Liver (tissue), 9 donors: ENCODE results near the gene DSTYK. TPM values are rescaled to one million over a fixed set of nuclear protein-coding genes. Genes with fewer than 3 reads are reported as not detected.
"Not testable (repeated sequence)": the region's sequence is repeated elsewhere in the genome, so short reads cannot be mapped to it uniquely, and the experiment has no call there.

Experiments used
- DNase-seq: peaks from one replicate; pipeline ENCODE4 v3.0.0-alpha.2; 2017; ENCODE audit warnings: low spot score
- H3K27ac ChIP-seq, 2 donors: one replicate each; pipeline ENCODE4 v1.7.0; 2013; ENCODE audit warnings: inconsistent platforms in 2 of 2, low read length in 2 of 2, control low read depth in 1 of 2, low read depth in 1 of 2, mild to moderate bottlenecking in 1 of 2
- H3K27me3 ChIP-seq, 4 donors: one replicate each; pipeline versions ENCODE4 v1.6.1 to v1.7.0; 2013; ENCODE audit warnings: low read length in 3 of 4, inconsistent platforms in 1 of 4, mild to moderate bottlenecking in 1 of 4, moderate library complexity in 1 of 4; ENCODE audit not compliant: control insufficient read depth in 4 of 4, insufficient read depth in 4 of 4
- H3K36me3 ChIP-seq, 4 donors: one replicate each; pipeline versions ENCODE4 v1.6.1 to v1.7.0; 2013; ENCODE audit warnings: low read length in 3 of 4, mild to moderate bottlenecking in 3 of 4, low read depth in 1 of 4, moderate library complexity in 1 of 4; ENCODE audit not compliant: control insufficient read depth in 4 of 4, insufficient read depth in 3 of 4
- H3K4me1 ChIP-seq, 4 donors: one replicate each; pipeline versions ENCODE4 v1.6.1 to v1.7.0; 2013; ENCODE audit warnings: low read length in 3 of 4, mild to moderate bottlenecking in 3 of 4, moderate library complexity in 1 of 4; ENCODE audit not compliant: control insufficient read depth in 4 of 4, insufficient read depth in 4 of 4
- H3K4me3 ChIP-seq, 3 donors: one replicate each; pipeline versions ENCODE4 v1.6.1 to v1.7.0; 2013; ENCODE audit warnings: low read length in 3 of 3, control low read depth in 1 of 3, low read depth in 1 of 3, mild to moderate bottlenecking in 1 of 3
- H3K9ac ChIP-seq, 2 donors: one replicate each; pipeline ENCODE4 v1.7.0; 2013; ENCODE audit warnings: low read length in 2 of 2, mild to moderate bottlenecking in 2 of 2, moderate library complexity in 2 of 2, control low read depth in 1 of 2, low read depth in 1 of 2
- H3K9me3 ChIP-seq, 4 donors: one replicate each; pipeline versions ENCODE4 v1.6.1 to v1.7.0; 2013; ENCODE audit warnings: low read length in 3 of 4; ENCODE audit not compliant: control insufficient read depth in 4 of 4
- CTCF ChIP-seq: fragments of 150-350 bp; IDR thresholded peaks from 2 replicates; pipeline ENCODE4 v1.5.1; 2017; ENCODE audit warnings: improper control_type of control experiment, low read depth, low read length; ENCODE audit not compliant: missing input control
- EGR1 ChIP-seq, 2 donors: IDR thresholded peaks; 2 replicates each; pipeline ENCODE4 v1.6.1; 2016 to 2018; ENCODE audit warnings: antibody characterized with exemption in 2 of 2, low read depth in 2 of 2
- FOXA1 ChIP-seq: IDR thresholded peaks from 2 replicates; pipeline ENCODE4 v1.6.1; 2016; ENCODE audit warnings: antibody characterized with exemption
- FOXA2 ChIP-seq: IDR thresholded peaks from 2 replicates; pipeline ENCODE4 v1.6.1; 2016; ENCODE audit warnings: antibody characterized with exemption
- GABPA ChIP-seq, 2 donors: IDR thresholded peaks in 1 of 2; conservative IDR thresholded peaks in 1 of 2; 2 replicates each; pipeline ENCODE4 v1.6.1; 2016; ENCODE audit warnings: antibody characterized with exemption in 2 of 2, mild to moderate bottlenecking in 1 of 2, moderate library complexity in 1 of 2
- HNF4G ChIP-seq: IDR thresholded peaks from 2 replicates; pipeline ENCODE4 v1.6.1; 2016; ENCODE audit warnings: antibody characterized with exemption
- NR2F2 ChIP-seq: IDR thresholded peaks from 2 replicates; pipeline ENCODE4 v1.6.1; 2016; ENCODE audit warnings: antibody characterized with exemption
- RAD21 ChIP-seq, 2 donors: IDR thresholded peaks; 2 replicates each; pipeline ENCODE4 v1.6.1; 2016; ENCODE audit warnings: antibody characterized with exemption in 2 of 2, mild to moderate bottlenecking in 2 of 2
- RXRA ChIP-seq, 2 donors: IDR thresholded peaks; 2 replicates each; pipeline ENCODE4 v1.6.1; 2017 to 2018; ENCODE audit warnings: antibody characterized with exemption in 2 of 2, mild to moderate bottlenecking in 1 of 2
- SP1 ChIP-seq: IDR thresholded peaks from 2 replicates; pipeline ENCODE4 v1.6.1; 2018; ENCODE audit warnings: antibody characterized with exemption, mild to moderate bottlenecking
- TAF1 ChIP-seq: conservative IDR thresholded peaks from 2 replicates; pipeline ENCODE4 v1.6.1; 2016; ENCODE audit warnings: antibody characterized with exemption, mild to moderate bottlenecking
- YY1 ChIP-seq: IDR thresholded peaks from 2 replicates; pipeline ENCODE4 v1.6.1; 2016; ENCODE audit warnings: antibody characterized with exemption, mild to moderate bottlenecking
- ZBTB33 ChIP-seq: IDR thresholded peaks from 2 replicates; pipeline ENCODE4 v1.6.1; 2016; ENCODE audit warnings: antibody characterized with exemption
- WGBS: extraction: QIAGEN DNeasy Blood & Tissue Kit; methylation state at CpG from one replicate; pipeline ENCODE4 v1.1.7; 2013; 5-methylcytosine and 5-hydroxymethylcytosine counted together
- polyA plus RNA-seq, 2 donors: library from polyadenylated mRNA; stranded (reverse) in 1 of 2; unstranded in 1 of 2; fragments of 200-250 nt in 1 of 2; fragments of >200 nt in 1 of 2; fragmentation: Nextera tagmentation in 1 of 2; extraction: Ambion mirVana in 1 of 2; gene quantifications; one replicate each; pipeline versions ENCODE4 v1.2.1 to v1.2.3, GENCODE V29; 2013 to 2015
- total RNA-seq, 2 donors: library from RNA; depleted of rRNA; stranded (reverse); fragments of >200 nt; gene quantifications; one replicate each; pipeline ENCODE4 v1.2.3, GENCODE V29; 2014
- donor health status: healthy.
- donor health status: healthy.
- donor health status: healthy.
- donor health status: healthy.
- donor health status: healthy.

The DSTYK gene
- total and polyA plus RNA-seq, 4 donors: 1.5 to 9.9 (median 3.0) TPM

DNA sequence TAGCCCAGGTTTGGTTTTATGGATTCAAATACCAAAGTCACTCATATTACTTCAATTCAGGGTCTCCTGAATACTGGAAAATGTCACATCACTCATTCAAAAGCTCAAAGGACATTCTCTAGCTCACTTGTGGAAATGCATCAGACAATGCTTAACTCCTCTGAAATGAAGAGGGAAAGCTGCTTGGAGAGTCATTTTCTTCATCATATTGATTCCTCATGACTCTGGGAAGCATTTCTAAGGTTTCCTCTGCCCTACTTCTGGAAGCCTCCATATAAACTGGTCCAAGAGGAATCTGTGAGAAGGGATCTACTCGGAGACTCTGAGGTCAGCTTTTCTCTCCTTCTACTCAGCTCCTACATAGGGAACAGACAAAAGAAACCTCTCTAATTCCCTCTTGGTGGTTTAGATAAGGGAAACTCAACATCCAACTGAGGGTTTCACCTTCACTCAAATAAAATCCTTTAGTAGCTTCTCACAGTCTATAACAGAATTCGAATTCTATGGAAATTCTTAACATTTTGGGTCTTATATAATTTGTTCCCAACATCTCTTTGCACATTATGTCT lies 53.4 kb downstream of the DSTYK start:
- no peak for TF ChIP-seq FOXA2
- TF ChIP-seq RAD21 (IDR thresholded peaks at IDR 0.05): no peak
- TF ChIP-seq RXRA (IDR thresholded peaks at IDR 0.05): no peak
- TF ChIP-seq FOXA1: no peak
- TF ChIP-seq YY1: no peak
- TF ChIP-seq CTCF: no peak
- TF ChIP-seq HNF4G: no peak
- no peak for TF ChIP-seq NR2F2
- H3K9ac ChIP-seq: no peak overlapping the region
- H3K9me3 ChIP-seq: peaks cover 0 to 6% (median 2%) of the 10 kb centered on the region in 4 donors
- no peak for DNase-seq
- 97% methylated on average over 2 of the region's 2 CpGs for WGBS
- no peak overlapping the region for H3K4me3 ChIP-seq
- peaks cover 8 to 72% (median 46%) of the 10 kb centered on the region in 4 donors for H3K36me3 ChIP-seq
- H3K4me1 ChIP-seq: no peaks in the 10 kb centered on the region
- H3K27me3 ChIP-seq: no peaks in the 10 kb centered on the region
- no peak overlapping the region for H3K27ac ChIP-seq

DNA sequence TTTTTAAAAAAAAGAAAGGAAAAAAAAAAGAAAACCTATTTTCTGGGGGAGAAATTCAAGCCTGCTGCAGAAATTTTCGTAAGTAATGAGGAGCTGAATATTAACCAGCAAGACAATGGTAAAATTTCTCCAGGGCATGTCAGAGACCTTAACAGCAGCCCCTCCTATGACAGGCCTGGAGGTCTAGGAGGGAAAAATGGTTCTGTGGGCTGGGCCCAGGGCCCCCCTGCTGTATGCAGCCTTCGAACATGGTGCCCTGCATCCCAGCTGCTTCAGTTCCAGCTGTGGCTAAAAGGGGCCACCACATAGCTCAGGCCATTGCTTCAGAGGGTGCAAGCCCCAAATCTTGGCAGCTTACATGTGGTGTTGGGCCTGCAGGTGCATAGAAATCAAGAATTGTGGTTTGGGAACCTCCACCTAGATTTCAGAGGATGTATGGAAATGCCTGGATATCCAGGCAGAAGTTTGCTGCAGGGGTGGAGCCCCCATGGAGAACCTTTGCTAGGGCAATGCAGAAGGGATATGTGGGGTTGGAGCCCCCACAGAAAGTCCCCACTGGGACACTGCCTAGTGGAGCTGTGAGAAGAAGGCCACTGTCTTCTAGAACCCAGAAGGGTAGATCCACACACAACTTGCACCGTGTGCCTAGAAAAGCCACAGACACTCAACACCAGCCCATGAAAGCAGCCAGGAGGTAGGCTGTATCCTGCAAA lies 55.7 kb downstream of the DSTYK start:
- H3K27ac ChIP-seq: not testable (repeated sequence)

DNA sequence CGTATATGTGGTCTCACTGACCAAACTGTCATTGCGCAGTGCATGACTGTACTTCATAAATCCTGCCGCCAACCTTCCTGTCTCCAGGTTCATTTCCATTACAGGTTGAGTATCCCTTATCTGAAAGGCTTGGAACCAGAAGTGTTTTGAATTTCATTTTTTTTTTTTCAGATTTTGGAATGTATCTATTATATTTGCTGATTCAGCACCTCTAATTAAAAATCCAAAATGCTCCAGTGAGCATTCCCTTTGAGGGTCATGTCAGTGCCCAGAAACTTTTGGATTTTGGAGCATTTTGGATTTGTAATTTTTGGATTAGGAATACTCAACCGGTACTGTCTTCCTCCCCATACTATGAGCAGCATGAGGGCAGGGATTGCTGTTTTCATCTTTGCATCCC lies 59.0 kb downstream of the DSTYK start:
- H3K4me1 ChIP-seq: peaks cover 0 to 5% (median 1%) of the 10 kb centered on the region in 4 donors
- H3K9me3 ChIP-seq: peaks cover 0 to 6% (median 2%) of the 10 kb centered on the region in 4 donors
- no peak overlapping the region for H3K27ac ChIP-seq
- H3K9ac ChIP-seq: no peak overlapping the region
- TF ChIP-seq RAD21 (IDR thresholded peaks at IDR 0.05) (no peak), YY1 (no peak), HNF4G (no peak), RXRA (IDR thresholded peaks at IDR 0.05) (no peak), ZBTB33 (no peak), TAF1 (no peak), FOXA2 (no peak), EGR1 (IDR thresholded peaks at IDR 0.05; ENCODE audit: low read depth in 2 of 2) (no peak), SP1 (no peak), GABPA (IDR thresholded peaks at IDR 0.05 in 1 of 2, conservative IDR thresholded peaks at IDR 0.05 in 1 of 2) (no peak)
- 98% methylated on average over 4 of the region's 4 CpGs for WGBS
- H3K27me3 ChIP-seq: no peaks in the 10 kb centered on the region
- H3K36me3 ChIP-seq: peaks cover 9 to 34% (median 23%) of the 10 kb centered on the region in 4 donors
- no peak for DNase-seq
- H3K4me3 ChIP-seq: no peak overlapping the region

More for the DNA sequence above, 55.7 kb downstream of the DSTYK start:
- H3K27me3 ChIP-seq, DNase-seq, H3K9me3 ChIP-seq, H3K9ac ChIP-seq, H3K4me1 ChIP-seq, H3K4me3 ChIP-seq: not testable (repeated sequence)
- 97% methylated on average over 3 of the region's 3 CpGs for WGBS
- H3K36me3 ChIP-seq: peaks cover 12 to 57% (median 37%) of the 10 kb centered on the region in 4 donors
